GM12872 (cell line): Measurements from ENCODE around the gene TSPY3.
"Not testable (repeated sequence)": the region's sequence is repeated elsewhere in the genome, so short reads cannot be mapped to it uniquely, and the experiment has no call there.

ENCODE experiments used
- TF ChIP-seq, protein P1 (sequence below): IDR thresholded peaks from 3 replicates; pipeline ENCODE4 v1.5.1; 2011; ENCODE audit warnings: low read depth, mild to moderate bottlenecking, low read length, moderate library complexity; ENCODE audit not compliant: insufficient read depth

TSPY3 gene, protein sequence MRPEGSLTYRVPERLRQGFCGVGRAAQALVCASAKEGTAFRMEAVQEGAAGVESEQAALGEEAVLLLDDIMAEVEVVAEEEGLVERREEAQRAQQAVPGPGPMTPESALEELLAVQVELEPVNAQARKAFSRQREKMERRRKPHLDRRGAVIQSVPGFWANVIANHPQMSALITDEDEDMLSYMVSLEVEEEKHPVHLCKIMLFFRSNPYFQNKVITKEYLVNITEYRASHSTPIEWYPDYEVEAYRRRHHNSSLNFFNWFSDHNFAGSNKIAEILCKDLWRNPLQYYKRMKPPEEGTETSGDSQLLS

DNA sequence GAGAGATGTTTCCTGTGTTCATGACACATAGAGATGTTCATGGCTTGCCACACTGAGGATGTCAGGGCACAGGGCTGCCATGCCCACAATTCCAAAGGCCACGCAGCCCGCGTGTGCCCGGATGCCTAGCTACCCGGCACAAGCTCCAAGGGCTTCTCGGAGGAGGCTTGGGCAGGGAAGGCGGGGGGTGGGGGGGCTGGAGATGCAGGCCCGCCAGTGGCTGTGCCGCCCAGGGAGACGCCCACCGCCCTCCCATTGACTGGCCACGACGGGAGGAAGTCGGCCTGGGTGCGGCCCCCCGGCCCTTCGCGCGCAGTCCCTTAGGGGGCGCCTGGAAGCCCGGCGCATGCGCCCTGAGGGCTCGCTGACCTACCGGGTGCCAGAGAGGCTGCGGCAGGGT, at the start of gene TSPY3:
TSPY3 (plus strand) TSS at position 301 of the 400 bp plus-strand sequence; CDS start at position 347, 46 bp downstream.
- TF ChIP-seq, protein P1, sequence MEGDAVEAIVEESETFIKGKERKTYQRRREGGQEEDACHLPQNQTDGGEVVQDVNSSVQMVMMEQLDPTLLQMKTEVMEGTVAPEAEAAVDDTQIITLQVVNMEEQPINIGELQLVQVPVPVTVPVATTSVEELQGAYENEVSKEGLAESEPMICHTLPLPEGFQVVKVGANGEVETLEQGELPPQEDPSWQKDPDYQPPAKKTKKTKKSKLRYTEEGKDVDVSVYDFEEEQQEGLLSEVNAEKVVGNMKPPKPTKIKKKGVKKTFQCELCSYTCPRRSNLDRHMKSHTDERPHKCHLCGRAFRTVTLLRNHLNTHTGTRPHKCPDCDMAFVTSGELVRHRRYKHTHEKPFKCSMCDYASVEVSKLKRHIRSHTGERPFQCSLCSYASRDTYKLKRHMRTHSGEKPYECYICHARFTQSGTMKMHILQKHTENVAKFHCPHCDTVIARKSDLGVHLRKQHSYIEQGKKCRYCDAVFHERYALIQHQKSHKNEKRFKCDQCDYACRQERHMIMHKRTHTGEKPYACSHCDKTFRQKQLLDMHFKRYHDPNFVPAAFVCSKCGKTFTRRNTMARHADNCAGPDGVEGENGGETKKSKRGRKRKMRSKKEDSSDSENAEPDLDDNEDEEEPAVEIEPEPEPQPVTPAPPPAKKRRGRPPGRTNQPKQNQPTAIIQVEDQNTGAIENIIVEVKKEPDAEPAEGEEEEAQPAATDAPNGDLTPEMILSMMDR = not testable (repeated sequence)

DNA sequence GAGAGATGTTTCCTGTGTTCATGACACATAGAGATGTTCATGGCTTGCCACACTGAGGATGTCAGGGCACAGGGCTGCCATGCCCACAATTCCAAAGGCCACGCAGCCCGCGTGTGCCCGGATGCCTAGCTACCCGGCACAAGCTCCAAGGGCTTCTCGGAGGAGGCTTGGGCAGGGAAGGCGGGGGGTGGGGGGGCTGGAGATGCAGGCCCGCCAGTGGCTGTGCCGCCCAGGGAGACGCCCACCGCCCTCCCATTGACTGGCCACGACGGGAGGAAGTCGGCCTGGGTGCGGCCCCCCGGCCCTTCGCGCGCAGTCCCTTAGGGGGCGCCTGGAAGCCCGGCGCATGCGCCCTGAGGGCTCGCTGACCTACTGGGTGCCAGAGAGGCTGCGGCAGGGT, 40.7 kb upstream of the TSPY3 start, which contains the start of gene TSPY8:
TSPY8 (plus strand) TSS at position 301 of the 400 bp plus-strand sequence; CDS start at position 347, 46 bp downstream.
- TF ChIP-seq, protein P1 = not testable (repeated sequence)
